T-helper 2 cell treated with Interferon-gamma antibody and Interleukin-4, amounts not matched to agents 100 ng/mL and 5 ng/mL, for 36 hours (primary cell): ENCODE results near the gene OR13C8. TPM values are rescaled to one million over a fixed set of nuclear protein-coding genes. Genes with fewer than 3 reads are reported as not detected.
"Not testable (repeated sequence)": the region's sequence is repeated elsewhere in the genome, so short reads cannot be mapped to it uniquely, and the experiment has no call there.

Experiments
- intact Hi-C: fragments of 100-400 bp; cut with micrococcal nuclease; formaldehyde crosslinking; loops from one replicate; pipeline ENCODE4 v1.15.1; 2023
- total RNA-seq: library from RNA; stranded (reverse); gene quantifications from 2 replicates; pipeline ENCODE4 v1.2.3, GENCODE V29; 2022

The OR13C8 gene
- not detected in 2 replicates for total RNA-seq

DNA sequence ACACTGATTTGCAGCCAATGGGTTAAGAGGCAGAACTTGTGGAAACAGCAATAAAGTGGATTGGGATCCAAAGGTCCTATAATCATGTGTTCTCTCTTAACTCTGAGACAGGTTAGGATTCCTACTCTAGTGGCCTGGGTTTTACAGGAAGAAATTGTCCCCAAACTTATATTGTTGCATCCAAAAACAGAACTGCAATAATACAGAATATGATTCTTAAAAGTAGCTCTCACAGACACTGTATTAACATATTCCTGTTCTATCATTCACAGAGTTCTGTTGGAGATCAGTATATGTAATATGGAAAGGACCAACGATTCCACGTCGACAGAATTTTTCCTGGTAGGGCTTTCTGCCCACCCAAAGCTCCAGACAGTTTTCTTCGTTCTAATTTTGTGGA, at the start of gene OR13C8:
TSS of gene OR13C8 (plus strand) at position 301 of the 400 bp plus-strand sequence. CDS start at position 301, 0 bp downstream.
- intact Hi-C loops: no loop called here

- intact Hi-C loops: not testable (repeated sequence)
Observed at GRCh38 chr9:104520241-104520640, 48.7 kb upstream of the OR13C8 start.

- intact Hi-C loops: no loop called here
Observed at GRCh38 chr9:104527109-104527508, 41.9 kb upstream of the OR13C8 start, which contains the start of gene OR13C4. OR13C4 (minus strand) TSS chr9:104527209; CDS start chr9:104527209, 0 bp downstream.

DNA sequence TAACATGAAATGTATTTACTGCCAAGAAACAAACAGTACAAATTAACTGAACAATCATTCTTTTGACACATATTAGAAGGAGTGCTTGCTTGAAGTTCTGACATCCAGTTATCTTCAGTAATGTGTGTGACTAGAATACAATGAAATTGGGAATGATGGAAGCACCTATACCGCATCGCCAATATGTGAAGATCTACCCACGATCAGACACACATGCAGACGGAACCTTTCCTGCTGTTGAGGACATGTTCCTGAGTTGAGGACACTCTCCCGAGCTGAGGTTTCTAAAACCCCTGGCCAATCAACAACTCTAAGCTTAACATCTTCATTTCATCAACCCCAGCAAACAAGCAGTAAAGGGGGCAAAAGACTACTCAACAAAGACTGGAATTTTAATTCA, 32.2 kb upstream of the OR13C8 start, which contains the start of gene OR13C3:
TSS of gene OR13C3 (minus strand) at position 101 of the 400 bp plus-strand sequence. CDS start 133 bp downstream, outside the sequence.
- intact Hi-C loops: no loop called here

DNA sequence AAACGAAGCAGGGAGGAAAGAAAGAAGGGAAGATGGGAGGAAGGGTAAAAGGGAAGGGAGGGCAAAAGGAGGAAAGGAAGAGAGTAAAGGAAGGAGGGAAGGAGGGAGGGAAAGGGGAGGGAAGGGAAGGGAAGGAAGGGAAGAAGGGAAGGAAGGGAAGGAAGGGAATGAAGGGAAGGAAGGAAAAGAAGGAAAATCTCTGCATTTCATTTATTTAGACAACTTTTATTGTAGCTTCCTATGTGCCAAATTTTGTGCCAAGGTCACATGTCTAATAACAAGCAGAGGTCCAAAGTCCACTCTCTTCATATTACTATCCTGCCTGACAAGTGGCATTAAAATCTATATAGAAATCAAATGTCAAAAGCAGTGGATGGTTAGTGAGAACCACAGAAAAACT, 29.7 kb upstream of the OR13C8 start:
- intact Hi-C loops: no loop called here

- intact Hi-C loops: no loop called here
Observed at GRCh38 chr9:104544644-104545043, 24.3 kb upstream of the OR13C8 start.

DNA sequence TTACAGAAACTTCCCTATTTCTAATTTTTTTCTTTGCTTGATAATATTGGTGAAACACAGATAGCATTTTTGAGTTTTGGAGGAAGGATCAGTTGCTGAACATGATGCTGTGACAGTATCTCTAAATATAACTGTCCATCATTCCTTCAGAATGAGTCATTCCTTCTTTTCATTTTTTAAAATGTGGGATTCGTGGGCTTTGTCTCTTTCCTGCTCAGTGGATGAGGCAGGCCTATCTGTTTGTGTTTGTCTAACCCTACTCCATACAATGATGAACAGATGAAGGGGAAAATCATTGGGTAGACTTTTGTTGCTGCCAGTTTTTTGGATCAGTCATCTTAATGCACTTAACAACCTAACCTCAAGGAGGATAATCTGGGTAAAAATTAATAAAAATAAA, 15.7 kb upstream of the OR13C8 start:
- intact Hi-C loops: no loop called here

DNA sequence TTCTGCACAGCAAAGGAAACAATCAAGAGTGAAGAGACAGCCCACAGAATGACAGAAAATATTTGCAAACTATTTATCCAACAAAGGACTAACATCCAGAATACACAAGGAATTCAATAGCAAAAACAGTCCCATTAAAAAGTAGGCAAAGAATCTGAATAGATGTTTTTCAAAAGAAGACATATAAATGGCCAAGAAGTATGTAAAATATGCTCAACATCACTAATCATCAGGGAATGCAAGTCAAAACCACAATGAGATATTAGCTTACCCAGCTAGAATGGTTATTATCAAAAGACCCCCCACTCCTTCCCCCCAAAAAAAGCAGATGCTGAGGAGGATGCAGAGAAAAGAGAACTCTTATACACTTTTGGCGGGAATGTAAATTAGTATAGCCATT, 13.4 kb upstream of the OR13C8 start:
- intact Hi-C loops: no loop called here

GRCh38 chr9:104556830-104557634, 11.9 kb upstream of the OR13C8 start:
- intact Hi-C loops: no loop called here

DNA sequence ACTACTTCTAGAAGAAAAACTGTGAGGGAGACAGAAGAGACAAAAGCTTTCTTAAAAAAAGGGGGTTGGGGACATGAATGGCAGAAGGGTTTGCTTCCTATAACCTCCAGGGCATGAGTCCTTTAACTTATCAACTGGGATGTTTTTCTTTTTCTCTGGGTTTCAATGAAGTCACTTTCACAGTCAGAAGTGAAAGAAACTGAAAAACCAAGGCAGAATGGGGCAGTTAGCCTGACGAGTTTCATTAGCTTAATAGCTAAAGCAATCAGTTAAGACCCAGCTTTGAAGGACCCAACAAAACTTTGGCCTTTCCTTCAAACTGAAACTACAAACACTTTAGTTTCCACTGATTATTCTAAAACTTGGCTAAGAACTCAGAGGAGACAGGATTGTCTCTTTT, 4.6 kb upstream of the OR13C8 start:
- intact Hi-C loops: no loop called here

GRCh38 chr9:104572612-104573011, 3.6 kb downstream of the OR13C8 start:
- intact Hi-C loops: no loop called here

- intact Hi-C loops: no loop called here
Observed at GRCh38 chr9:104575456-104575855, 6.5 kb downstream of the OR13C8 start.

GRCh38 chr9:104577263-104577662, 8.3 kb downstream of the OR13C8 start:
- intact Hi-C loops: no loop called here

GRCh38 chr9:104580562-104580961, 11.6 kb downstream of the OR13C8 start:
- intact Hi-C loops: no loop called here

- intact Hi-C loops: no loop called here
Observed at GRCh38 chr9:104586496-104587180, 17.7 kb downstream of the OR13C8 start.

GRCh38 chr9:104589626-104590025, 20.7 kb downstream of the OR13C8 start:
- intact Hi-C loops: no loop called here

- intact Hi-C loops: not testable (repeated sequence)
Observed at GRCh38 chr9:104598749-104599148, 29.8 kb downstream of the OR13C8 start.

DNA sequence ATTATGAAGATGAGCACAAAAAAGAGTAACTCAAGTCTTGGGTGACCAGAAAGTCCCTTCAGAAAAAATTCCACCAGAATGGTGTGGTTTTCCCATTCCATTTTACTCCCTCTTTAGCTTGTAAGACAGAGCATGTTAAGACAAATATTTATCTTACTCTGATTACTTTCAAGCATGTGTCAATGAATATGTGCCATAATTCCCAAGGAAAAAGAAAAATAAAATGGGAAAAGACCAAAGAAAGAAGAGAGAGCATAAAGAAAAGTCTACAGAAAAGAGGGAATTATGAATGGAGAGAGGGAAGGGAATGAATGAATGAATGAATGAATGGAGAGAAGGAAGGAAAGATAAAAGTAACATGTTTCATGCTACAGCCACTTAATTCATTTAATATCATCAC, 30.3 kb downstream of the OR13C8 start, which contains the start of gene OR13C5:
TSS of gene OR13C5 (minus strand) at position 101 of the 400 bp plus-strand sequence. CDS start at position 101, 0 bp downstream.
- intact Hi-C loops: not testable (repeated sequence)

GRCh38 chr9:104604801-104605200, 35.8 kb downstream of the OR13C8 start:
- intact Hi-C loops: no loop called here

- intact Hi-C loops: not testable (repeated sequence)
Observed at GRCh38 chr9:104605527-104605926, 36.6 kb downstream of the OR13C8 start, which contains the start of gene OR13C2. OR13C2 (minus strand) TSS chr9:104605627; CDS start chr9:104605627, 0 bp downstream.

GRCh38 chr9:104606152-104606551, 37.2 kb downstream of the OR13C8 start:
- intact Hi-C loops: no loop called here

DNA sequence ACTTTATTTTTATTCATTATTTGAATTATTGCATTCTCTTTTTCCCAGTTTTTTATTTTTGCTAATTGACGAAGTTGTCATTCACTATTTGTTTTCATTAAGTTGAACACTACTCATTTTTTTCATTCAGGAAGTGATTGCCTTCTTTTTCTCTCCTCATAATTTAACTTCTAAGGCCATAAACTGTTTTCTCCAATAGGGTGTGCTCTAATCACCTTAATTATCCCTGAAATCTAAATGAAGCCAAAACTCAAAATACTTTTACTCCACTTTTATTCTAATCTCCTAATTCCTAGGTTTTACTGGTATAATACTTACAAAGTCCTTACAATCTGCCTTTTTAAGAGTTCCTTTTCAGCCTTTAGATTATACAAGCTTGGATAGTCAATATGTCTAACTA, 39.4 kb downstream of the OR13C8 start:
- intact Hi-C loops: no loop called here
